Thyroid gland (tissue), 4 donors: ENCODE data around the gene TENT4A. TPM values are rescaled to one million over a fixed set of nuclear protein-coding genes. Genes with fewer than 3 reads are reported as not detected.

Experiments used
- DNase-seq, 2 donors: peaks; one replicate each; pipeline ENCODE4 v3.0.0-alpha.2; 2019
- H3K27ac ChIP-seq, 3 donors: fragments of 200-600 bp; sonication (generic); 1 replicate in 2 of 3; 2 replicates in 1 of 3; pipeline ENCODE4 v1.5.1; 2016 to 2019; ENCODE audit warnings: mild to moderate bottlenecking in 1 of 3, moderate library complexity in 1 of 3
- H3K27me3 ChIP-seq: fragments of 200-600 bp; sonication (generic); one replicate; pipeline ENCODE4 v1.5.1; 2019
- H3K36me3 ChIP-seq, 2 donors: fragments of 200-600 bp; sonication (generic); one replicate each; pipeline ENCODE4 v1.5.1; 2016 to 2019
- H3K4me1 ChIP-seq, 2 donors: fragments of 200-600 bp; sonication (generic); one replicate each; pipeline ENCODE4 v1.5.1; 2017 to 2019
- H3K4me3 ChIP-seq, 3 donors: fragments of 200-600 bp; sonication (generic); replicated peaks in 1 of 3; 1 replicate in 2 of 3; 2 replicates in 1 of 3; pipeline ENCODE4 v1.5.1; 2016; ENCODE audit warnings: mild to moderate bottlenecking in 1 of 3
- H3K9me3 ChIP-seq: fragments of 200-600 bp; sonication (generic); one replicate; pipeline ENCODE4 v1.5.1; 2017
- POLR2A ChIP-seq, 2 donors: fragments of 450-650 bp; IDR thresholded peaks; one replicate each; pipeline ENCODE4 v1.6.1; 2017; ENCODE audit warnings: antibody characterized with exemption in 2 of 2, mild to moderate bottlenecking in 2 of 2, moderate library complexity in 1 of 2
- WGBS, 2 donors: methylation state at CpG; one replicate each; pipeline ENCODE4 v1.1.5; 2017; 5-methylcytosine and 5-hydroxymethylcytosine counted together
- intact Hi-C: fragments of 100-400 bp; cut with DNase I; formaldehyde crosslinking; loops from one replicate; pipeline ENCODE4 v1.15.1; 2023
- total RNA-seq, 4 donors: library from RNA; depleted of rRNA; stranded (reverse); fragments of >200 nt; gene quantifications; one replicate each; pipeline ENCODE4 v1.2.3, GENCODE V29; 2016
- TF ChIP-seq, protein P1 (sequence below), 6 experiments: fragments of 200-600 bp in 3 of 6; fragments of 450-650 bp in 3 of 6; sonication (generic) in 3 of 6; IDR thresholded peaks; one replicate each; pipeline ENCODE4 v1.5.1; 2016 to 2019; ENCODE audit warnings: antibody characterized with exemption in 6 of 6, mild to moderate bottlenecking in 2 of 6, inconsistent platforms in 1 of 6, moderate library complexity in 1 of 6

The TENT4A gene
- total RNA-seq, 4 donors from 2014 or later: 19.8 to 41.2 (median 29.4) TPM

- Histone ChIP-seq H3K4me1 (peaks cover 9 to 23% of the 10 kb centered on the region in 2 donors), H3K27me3 (no peaks in the 10 kb centered on the region), H3K36me3 (peaks cover 0 to under 1% of the 10 kb centered on the region in 2 donors), H3K27ac (peak overlapping the region in 2 of 3 donors; percentile 47 to 77), H3K4me3 (no peak overlapping the region), H3K9me3 (no peaks in the 10 kb centered on the region)
- peak in 1 of 2 donors; percentile 58 for DNase-seq
- intact Hi-C loops: no loop called here
- TF ChIP-seq, protein P1, sequence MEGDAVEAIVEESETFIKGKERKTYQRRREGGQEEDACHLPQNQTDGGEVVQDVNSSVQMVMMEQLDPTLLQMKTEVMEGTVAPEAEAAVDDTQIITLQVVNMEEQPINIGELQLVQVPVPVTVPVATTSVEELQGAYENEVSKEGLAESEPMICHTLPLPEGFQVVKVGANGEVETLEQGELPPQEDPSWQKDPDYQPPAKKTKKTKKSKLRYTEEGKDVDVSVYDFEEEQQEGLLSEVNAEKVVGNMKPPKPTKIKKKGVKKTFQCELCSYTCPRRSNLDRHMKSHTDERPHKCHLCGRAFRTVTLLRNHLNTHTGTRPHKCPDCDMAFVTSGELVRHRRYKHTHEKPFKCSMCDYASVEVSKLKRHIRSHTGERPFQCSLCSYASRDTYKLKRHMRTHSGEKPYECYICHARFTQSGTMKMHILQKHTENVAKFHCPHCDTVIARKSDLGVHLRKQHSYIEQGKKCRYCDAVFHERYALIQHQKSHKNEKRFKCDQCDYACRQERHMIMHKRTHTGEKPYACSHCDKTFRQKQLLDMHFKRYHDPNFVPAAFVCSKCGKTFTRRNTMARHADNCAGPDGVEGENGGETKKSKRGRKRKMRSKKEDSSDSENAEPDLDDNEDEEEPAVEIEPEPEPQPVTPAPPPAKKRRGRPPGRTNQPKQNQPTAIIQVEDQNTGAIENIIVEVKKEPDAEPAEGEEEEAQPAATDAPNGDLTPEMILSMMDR (IDR thresholded peaks at IDR 0.05): no peak
- no peak for TF ChIP-seq POLR2A (IDR thresholded peaks at IDR 0.05)
- WGBS, 2 donors: 28 to 46% methylated on average over 8 to 13 of the region's 13 CpGs
Observed at GRCh38 chr5:6732634-6733410, 19.6 kb downstream of the TENT4A start.

GRCh38 chr5:6733411-6734242 is 20.4 kb downstream of the TENT4A start:
- no peak for DNase-seq
- H3K9me3 ChIP-seq: no peaks in the 10 kb centered on the region
- peaks cover 0 to 4% of the 10 kb centered on the region in 2 donors for H3K36me3 ChIP-seq
- no peaks in the 10 kb centered on the region for H3K27me3 ChIP-seq
- intact Hi-C loops: no loop called here
- WGBS, 2 donors: 85 to 90% methylated on average over 21 of the region's 21 CpGs
- no peak overlapping the region for H3K4me3 ChIP-seq
- no peak for TF ChIP-seq POLR2A (IDR thresholded peaks at IDR 0.05)
- TF ChIP-seq, protein P1 (IDR thresholded peaks at IDR 0.05): no peak
- H3K27ac ChIP-seq: peak overlapping the region in 2 of 3 donors; percentile 47 to 77
- peaks cover 9 to 23% of the 10 kb centered on the region in 2 donors for H3K4me1 ChIP-seq

DNA sequence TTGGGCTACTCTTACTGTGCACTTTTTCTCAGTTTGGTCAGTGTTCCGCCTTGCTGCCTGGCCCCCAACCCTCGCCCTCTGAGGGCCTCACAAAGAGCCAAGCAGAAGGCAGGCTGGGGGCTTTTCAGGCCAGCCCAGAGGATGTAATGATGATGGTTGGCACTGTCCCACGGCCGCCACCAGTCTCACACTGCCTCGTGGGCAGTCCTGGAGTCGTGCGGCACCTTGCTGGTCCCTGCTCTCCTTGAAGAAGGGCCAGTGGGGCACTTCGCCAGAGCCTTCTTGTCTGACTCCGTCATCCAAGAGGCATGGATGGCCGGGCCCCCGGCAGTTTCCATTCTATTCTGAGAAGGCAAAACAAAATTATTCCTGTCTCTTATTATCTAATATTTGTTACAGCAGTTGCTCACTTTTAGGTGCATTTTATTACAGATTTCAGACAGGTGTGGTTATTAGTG is 21.0 kb downstream of the TENT4A start:
- Histone ChIP-seq H3K4me1 (peaks cover 9 to 23% of the 10 kb centered on the region in 2 donors), H3K27me3 (no peaks in the 10 kb centered on the region), H3K9me3 (no peaks in the 10 kb centered on the region), H3K36me3 (peaks cover 0 to 4% of the 10 kb centered on the region in 2 donors), H3K27ac (no peak overlapping the region), H3K4me3 (no peak overlapping the region)
- WGBS, 2 donors: 46 to 67% methylated on average over 9 to 11 of the region's 11 CpGs
- TF ChIP-seq, protein P1 (IDR thresholded peaks at IDR 0.05): no peak
- no peak for TF ChIP-seq POLR2A (IDR thresholded peaks at IDR 0.05)
- DNase-seq: peak; percentile 56 to 59
- intact Hi-C loops: no loop called here

DNA sequence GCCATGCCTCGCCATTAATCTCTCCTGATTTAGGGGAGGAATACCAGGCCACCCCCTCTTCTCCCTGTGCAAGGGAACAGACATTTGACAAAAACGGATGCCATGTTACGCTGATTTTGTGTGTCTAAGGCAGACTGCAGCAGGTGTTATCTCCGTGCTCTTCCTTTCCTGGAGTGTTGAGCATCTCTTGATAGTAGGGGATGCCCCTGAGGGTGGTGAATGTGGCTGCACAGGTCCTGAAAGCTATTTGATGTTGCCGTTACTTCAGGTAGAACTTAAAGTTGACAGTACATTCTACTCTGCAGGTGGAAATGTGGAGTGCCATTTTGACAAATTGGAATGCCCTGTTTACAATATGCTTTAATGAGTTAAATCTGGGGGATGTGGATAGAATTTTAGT is 21.5 kb downstream of the TENT4A start:
- Histone ChIP-seq H3K27me3 (no peaks in the 10 kb centered on the region), H3K4me3 (no peak overlapping the region), H3K27ac (no peak overlapping the region), H3K9me3 (no peaks in the 10 kb centered on the region), H3K4me1 (peaks cover 9 to 23% of the 10 kb centered on the region in 2 donors), H3K36me3 (peaks cover 4 to 9% of the 10 kb centered on the region in 2 donors)
- TF ChIP-seq POLR2A (IDR thresholded peaks at IDR 0.05): no peak
- TF ChIP-seq, protein P1 (IDR thresholded peaks at IDR 0.05): no peak
- no peak for DNase-seq
- intact Hi-C loops: no loop called here
- 83 to 89% methylated on average over 5 of the region's 5 CpGs for WGBS, 2 donors
